ENCODE measurements around the gene CLEC4F.
A peak's percentile ranks its signal among the peaks of the same experiment; 100 is the strongest.

CLEC4F gene

GRCh38 chr2:70789304-70790135, 30.9 kb downstream of the CLEC4F start:
- H3K4me3 ChIP-seq (ENCODE audit: low read depth, low read length), result no peak overlapping the region

DNA sequence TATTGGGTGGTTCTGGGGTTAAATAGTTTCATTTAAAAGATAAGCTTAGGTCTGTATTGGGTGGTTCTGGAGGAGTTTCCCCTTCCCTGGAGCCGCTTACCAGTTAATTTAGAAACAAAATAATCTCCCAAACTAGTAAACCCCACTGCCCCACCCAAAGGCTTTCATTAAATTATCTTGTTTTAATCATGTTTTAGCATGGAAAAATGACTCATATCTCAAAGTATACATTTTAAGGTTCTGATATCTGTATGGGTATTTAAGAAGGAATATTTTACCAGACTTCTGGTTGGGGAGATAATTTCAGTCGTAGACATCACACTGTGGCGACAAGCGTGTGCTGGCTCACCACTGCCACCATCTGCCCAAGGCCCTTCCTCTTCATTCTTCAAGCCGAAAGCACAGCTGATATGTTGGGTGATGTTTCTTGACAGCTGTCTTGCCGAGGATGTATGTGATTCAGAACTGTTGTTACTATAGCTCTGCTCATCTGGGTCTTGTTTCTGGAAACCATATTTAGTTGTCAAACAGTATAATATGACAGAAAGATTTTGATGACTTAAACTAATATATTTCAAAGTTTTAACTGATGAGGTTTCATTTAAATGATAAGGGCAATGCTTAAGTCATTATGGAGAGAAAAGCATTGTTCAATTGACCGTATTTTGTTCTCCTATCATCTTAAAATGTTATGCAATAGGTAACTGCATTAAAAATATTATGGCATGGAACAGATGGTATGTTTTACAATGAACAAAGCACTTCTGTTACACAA, 35.1 kb downstream of the CLEC4F start:
- no peak overlapping the region for H3K4me3 ChIP-seq (ENCODE audit: low read depth, low read length)

DNA sequence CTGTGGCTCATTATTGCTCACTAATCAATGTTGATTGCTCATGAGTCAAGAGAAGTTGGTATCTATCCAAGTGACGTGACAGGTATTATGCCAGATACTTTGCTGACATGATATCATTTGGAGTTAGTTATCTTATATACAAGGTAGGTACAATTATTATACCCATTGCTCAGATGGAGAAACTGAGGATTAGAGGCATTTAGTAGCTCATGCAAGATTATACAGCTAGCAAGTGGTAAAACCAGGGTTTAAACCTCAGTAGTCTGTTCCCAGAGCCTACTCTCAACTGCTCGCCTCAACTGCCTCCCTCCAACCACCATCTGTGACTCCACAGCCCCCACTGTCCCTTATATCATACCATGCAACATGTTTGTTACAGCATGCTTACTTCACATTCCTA, 36.1 kb downstream of the CLEC4F start:
- H3K4me3 ChIP-seq (ENCODE audit: low read depth, low read length), result no peak overlapping the region

DNA sequence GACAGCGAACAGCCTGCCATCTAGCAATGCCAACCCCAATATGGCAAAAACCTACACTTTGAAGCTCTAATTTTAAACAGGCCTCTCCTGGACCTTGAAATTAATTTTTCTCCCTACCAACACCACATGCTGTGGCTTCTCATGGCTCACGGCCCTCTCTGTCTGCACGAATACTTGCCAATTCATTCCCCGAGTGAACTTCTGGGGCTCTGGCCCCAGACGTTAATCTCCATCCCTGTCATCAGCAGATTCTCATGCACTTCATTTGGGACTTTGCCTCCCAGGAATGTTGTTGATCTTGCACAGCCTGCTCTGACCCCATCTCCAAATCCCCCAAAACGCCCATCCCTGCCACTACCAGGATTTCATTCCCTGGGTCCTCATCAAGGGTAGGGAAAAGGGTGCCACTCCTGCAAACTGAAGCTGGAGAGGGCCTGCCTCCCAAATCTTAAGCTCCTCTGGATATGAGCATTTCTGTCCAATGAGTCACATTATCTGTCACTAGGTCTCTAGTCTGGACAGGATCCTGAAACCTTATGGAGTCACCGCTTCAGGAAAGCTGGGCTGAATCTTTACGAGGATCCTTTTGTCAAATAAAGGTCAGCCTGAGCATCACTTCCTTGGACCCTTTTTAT, 40.4 kb downstream of the CLEC4F start:
- H3K4me3 ChIP-seq (ENCODE audit: low read depth, low read length), result no peak overlapping the region

DNA sequence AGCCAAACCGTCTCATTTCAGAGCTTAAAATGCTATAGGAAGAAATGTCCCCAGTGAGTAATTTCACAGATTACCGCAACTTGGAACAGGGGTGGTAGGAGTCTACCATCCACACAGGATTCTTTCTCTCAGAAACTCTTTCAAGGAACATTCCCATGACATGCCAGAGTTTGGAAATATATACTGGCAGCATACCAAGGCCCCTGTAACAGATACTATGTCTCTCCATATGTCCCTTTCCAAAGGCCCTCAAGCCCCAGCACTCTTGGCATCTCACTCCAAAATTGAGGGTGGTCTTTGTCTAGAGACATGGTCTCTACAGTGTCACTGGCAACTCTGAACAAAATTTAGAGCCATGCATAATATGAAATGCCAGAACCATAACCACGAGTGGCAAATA, 40.9 kb downstream of the CLEC4F start:
- no peak overlapping the region for H3K4me3 ChIP-seq (ENCODE audit: low read depth, low read length)

DNA sequence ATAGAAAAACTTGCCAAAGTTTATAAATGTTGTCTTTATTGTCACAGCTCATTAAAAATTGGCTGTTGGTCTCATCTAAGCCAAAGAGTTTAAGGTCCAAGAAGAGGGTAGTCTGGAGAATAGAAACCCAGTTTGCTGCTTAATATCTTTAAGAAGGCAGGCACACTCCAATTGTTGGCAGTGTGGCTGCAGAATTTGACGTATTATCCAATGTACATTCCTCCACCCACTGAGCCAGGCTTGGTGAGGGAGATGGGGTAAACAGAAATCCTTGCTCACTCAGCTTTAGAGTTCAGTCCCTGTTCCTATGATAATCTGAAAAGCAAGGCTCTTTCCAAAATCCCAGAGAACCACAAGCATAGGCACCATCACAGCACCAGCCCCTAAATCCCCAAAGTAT, 41.7 kb downstream of the CLEC4F start:
- no peak overlapping the region for H3K4me3 ChIP-seq (ENCODE audit: low read depth, low read length)

DNA sequence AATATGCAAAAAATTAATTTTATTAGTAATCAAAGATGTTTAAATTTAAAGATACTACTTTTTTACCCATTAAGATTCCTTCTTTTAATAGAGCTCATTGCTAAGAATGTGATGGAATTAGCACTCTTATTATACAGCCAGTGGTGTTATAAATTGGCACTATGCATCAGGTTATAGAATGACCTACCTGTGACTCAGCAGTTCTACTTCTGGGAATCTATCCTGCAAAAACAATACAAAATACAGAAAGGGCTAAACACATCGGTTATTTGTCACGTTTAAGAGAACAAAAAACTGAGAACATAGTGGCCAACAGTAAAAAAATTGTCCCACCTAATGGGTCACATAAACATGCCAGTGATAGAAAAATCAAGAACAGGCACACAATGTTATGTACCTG, 42.9 kb downstream of the CLEC4F start:
- no peak overlapping the region for H3K4me3 ChIP-seq (ENCODE audit: low read depth, low read length)

GRCh38 chr2:70776266-70776665, 44.1 kb downstream of the CLEC4F start:
- no peak overlapping the region for H3K4me3 ChIP-seq (ENCODE audit: low read depth, low read length)

GRCh38 chr2:70775141-70775540, 45.3 kb downstream of the CLEC4F start:
- no peak overlapping the region for H3K4me3 ChIP-seq (ENCODE audit: low read depth, low read length)

GRCh38 chr2:70772486-70773155, 47.8 kb downstream of the CLEC4F start:
- H3K4me3 ChIP-seq (ENCODE audit: low read depth, low read length), result no peak overlapping the region

- H3K4me3 ChIP-seq (ENCODE audit: low read depth, low read length), result no peak overlapping the region
These were observed 49.0 kb downstream of the CLEC4F start for GRCh38 chr2:70771446-70771845.

GRCh38 chr2:70769450-70769849, 50.9 kb downstream of the CLEC4F start:
- no peak overlapping the region for H3K4me3 ChIP-seq (ENCODE audit: low read depth, low read length)

- no peak overlapping the region for H3K4me3 ChIP-seq (ENCODE audit: low read depth, low read length)
These were observed 51.8 kb downstream of the CLEC4F start for GRCh38 chr2:70768590-70769085.

- H3K4me3 ChIP-seq (ENCODE audit: low read depth, low read length), result peak within 1 kb of the TSS; percentile 79
These were observed 52.5 kb downstream of the CLEC4F start, which contains the start of gene ADD2 for GRCh38 chr2:70767699-70768589. ADD2 (minus strand) TSS chr2:70768200; CDS start chr2:70706408, 61,792 bp downstream.

DNA sequence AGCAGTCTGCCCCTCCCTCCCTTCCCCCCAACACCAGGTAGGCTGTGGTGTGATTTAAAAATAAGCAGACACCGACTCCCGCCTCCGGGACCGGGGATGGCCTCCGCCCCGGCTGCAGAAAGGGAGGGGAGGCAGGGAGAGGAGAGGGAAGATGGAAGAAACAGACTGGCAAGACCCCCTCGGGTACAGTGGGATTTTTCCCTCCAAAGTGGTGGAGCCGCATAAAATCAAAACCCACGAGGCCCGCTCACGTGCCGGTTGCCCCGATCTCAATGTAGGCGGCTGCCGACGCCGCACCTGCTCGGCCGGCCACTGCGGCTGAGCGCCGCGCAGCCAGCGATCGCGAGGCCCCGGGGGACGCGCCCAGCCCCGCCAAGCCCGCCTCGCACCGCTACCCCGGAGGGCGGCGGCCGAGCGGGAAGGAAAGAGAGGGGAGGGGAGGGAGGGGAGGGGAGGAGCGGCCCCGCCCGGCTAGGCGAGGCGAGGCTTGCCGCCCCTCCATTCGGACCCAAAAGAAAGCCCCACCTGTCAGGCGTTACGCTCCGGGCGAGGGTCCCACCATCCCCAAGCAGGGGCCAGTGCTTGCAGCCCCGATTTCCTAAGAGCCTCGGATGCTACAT, 53.2 kb downstream of the CLEC4F start:
- H3K4me3 ChIP-seq (ENCODE audit: low read depth, low read length), result peak overlapping the region; percentile 79

DNA sequence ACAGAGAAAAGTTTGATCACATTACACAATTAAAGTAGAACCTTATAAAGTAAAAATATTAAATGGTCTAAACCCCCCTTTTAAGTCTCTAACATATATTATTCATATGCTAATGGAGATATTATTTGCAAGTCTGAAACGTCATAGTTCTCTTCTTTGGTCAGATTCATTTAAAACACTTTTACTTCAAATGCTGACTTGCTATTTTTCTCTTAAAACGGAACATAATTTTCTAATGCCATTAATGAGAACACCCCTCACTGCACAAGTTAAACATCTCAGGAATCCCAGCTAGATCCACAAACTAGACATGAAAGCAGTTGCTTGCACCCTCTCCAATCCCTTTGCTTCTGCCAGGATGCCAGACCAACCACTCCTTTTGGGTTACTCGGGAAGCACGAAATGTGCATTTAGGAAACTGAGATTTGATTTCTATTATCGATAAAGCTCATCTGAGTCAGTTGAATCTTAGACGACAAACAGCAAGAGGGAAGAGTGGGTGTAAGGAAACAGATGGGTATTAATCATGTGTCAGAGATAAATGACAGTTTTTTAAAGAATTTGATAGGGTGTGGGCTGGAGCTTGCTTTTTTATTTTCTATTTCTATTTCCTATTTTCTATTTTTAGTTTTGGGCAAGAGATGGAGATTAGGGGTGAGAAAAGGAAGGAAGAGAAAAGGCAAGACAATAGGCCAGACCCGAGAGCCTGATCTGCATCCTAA, 53.9 kb downstream of the CLEC4F start:
- H3K4me3 ChIP-seq (ENCODE audit: low read depth, low read length), result peak overlapping the region; percentile 79

- H3K4me3 ChIP-seq (ENCODE audit: low read depth, low read length), result no peak overlapping the region
These were observed 54.9 kb downstream of the CLEC4F start for GRCh38 chr2:70765507-70765906.

GRCh38 chr2:70759446-70759845, 61.0 kb downstream of the CLEC4F start:
- H3K4me3 ChIP-seq (ENCODE audit: low read depth, low read length), result no peak overlapping the region

Data from iPS-11a (cell line).